IMR-90 (cell line): ENCODE data around the gene SEC24D. TPM values are rescaled to one million over a fixed set of nuclear protein-coding genes. Genes with fewer than 3 reads are reported as not detected.

Source experiments
- ATAC-seq: fragments of 200-7000 bp; cut with Tn5 transposase; 2 replicates; pipeline ENCODE4 v1.9.1; 2020; ENCODE audit warnings: low read depth, mild to moderate bottlenecking, moderate library complexity
- BruUV-seq: library from RNA; stranded (reverse); fragments of 400-500 nt; replicated peaks from 2 replicates; lab custom pipeline; 2021; lab: Mats Ljungman, UMichigan
- CTCF ChIA-PET: fragments of 300-600 bp; formaldehyde crosslinking; extraction: SDS; loops from one replicate; lab custom pipeline; 2021; ENCODE audit warnings: antibody characterized with exemption; lab: Yijun Ruan, JAX
- POLR2A ChIA-PET: fragments of 300-600 bp; sonication (Branson Sonifier 250); formaldehyde crosslinking; loops from one replicate; lab custom pipeline; 2022; ENCODE audit warnings: antibody characterized with exemption; ENCODE audit not compliant: unreplicated experiment; lab: Charles Lee
- DNase-seq: peaks from one replicate; pipeline ENCODE4 v3.0.0; 2013
- H2AFZ ChIP-seq: replicated peaks from 2 replicates; pipeline ENCODE3; 2013; ENCODE audit warnings: low read length, mild to moderate bottlenecking; ENCODE audit not compliant: poor library complexity
- H2AK5ac ChIP-seq: 2 replicates; pipeline ENCODE4 v1.6.1; 2013; ENCODE audit warnings: low read depth, low read length, inconsistent platforms
- H2AK9ac ChIP-seq: replicated peaks from 2 replicates; pipeline ENCODE3; 2013; ENCODE audit warnings: mild to moderate bottlenecking, low read depth, low read length, moderate library complexity; ENCODE audit not compliant: poor library complexity
- H2BK120ac ChIP-seq: 2 replicates; pipeline ENCODE4 v1.6.1; 2013; ENCODE audit warnings: low read depth, low read length, inconsistent platforms
- H2BK15ac ChIP-seq: 3 replicates; pipeline ENCODE4 v1.6.1; 2013; ENCODE audit warnings: low read depth, low read length, inconsistent platforms
- H2BK20ac ChIP-seq: 2 replicates; pipeline ENCODE4 v1.6.1; 2013; ENCODE audit warnings: low read depth, mild to moderate bottlenecking, inconsistent platforms, low read length, moderate library complexity
- H2BK5ac ChIP-seq: 2 replicates; pipeline ENCODE4 v1.6.1; 2013; ENCODE audit warnings: mild to moderate bottlenecking, low read depth, low read length, inconsistent platforms; ENCODE audit not compliant: poor library complexity, severe bottlenecking
- H3K14ac ChIP-seq: replicated peaks from 2 replicates; pipeline ENCODE4 v1.6.1; 2013; ENCODE audit warnings: low read depth, low read length, inconsistent platforms
- H3K18ac ChIP-seq: 2 replicates; pipeline ENCODE4 v1.6.1; 2013; ENCODE audit warnings: low read depth, low read length, control low read depth
- H3K23ac ChIP-seq: 2 replicates; pipeline ENCODE4 v1.6.1; 2013; ENCODE audit warnings: low read depth, low read length, inconsistent platforms
- H3K27ac ChIP-seq: 2 replicates; pipeline ENCODE4 v1.5.1; 2013; ENCODE audit warnings: mild to moderate bottlenecking, control low read depth, low read length; ENCODE audit not compliant: insufficient read depth
- H3K27me3 ChIP-seq: 2 replicates; pipeline ENCODE4 v1.6.1; 2013; ENCODE audit warnings: low read length; ENCODE audit not compliant: control insufficient read depth, insufficient read depth
- H3K36me3 ChIP-seq: 2 replicates; pipeline ENCODE4 v1.6.1; 2013; ENCODE audit warnings: low read length, mixed read lengths; ENCODE audit not compliant: control insufficient read depth, insufficient read depth
- H3K4ac ChIP-seq: 2 replicates; pipeline ENCODE4 v1.6.1; 2013; ENCODE audit warnings: low read depth, low read length, inconsistent platforms
- H3K4me1 ChIP-seq: 2 replicates; pipeline ENCODE4 v1.6.1; 2013; ENCODE audit warnings: low read length, mixed read lengths; ENCODE audit not compliant: control insufficient read depth, insufficient read depth
- H3K4me2 ChIP-seq: 2 replicates; pipeline ENCODE4 v1.6.1; 2013; ENCODE audit warnings: low read depth, mild to moderate bottlenecking, control low read depth, low read length, moderate library complexity
- H3K4me3 ChIP-seq: 2 replicates; pipeline ENCODE4 v1.5.1; 2013; ENCODE audit warnings: low read depth, mild to moderate bottlenecking, control low read depth, low read length, moderate library complexity; ENCODE audit not compliant: insufficient read depth
- H3K56ac ChIP-seq: 2 replicates; pipeline ENCODE4 v1.6.1; 2013; ENCODE audit warnings: low read length, inconsistent platforms; ENCODE audit not compliant: insufficient read depth; ENCODE audit errors: extremely low read depth
- H3K79me1 ChIP-seq, 2 experiments: 2 replicates each; pipeline ENCODE4 v1.6.1; 2013; ENCODE audit warnings: low read length in 2 of 2, inconsistent platforms in 1 of 2, low read depth in 1 of 2
- H3K9ac ChIP-seq: 2 replicates; pipeline ENCODE4 v1.6.1; 2013; ENCODE audit warnings: low read depth, low read length, control low read depth
- H3K9me1 ChIP-seq: 2 replicates; pipeline ENCODE4 v1.6.1; 2013; ENCODE audit warnings: low read length, inconsistent platforms; ENCODE audit not compliant: insufficient read depth
- H3K9me3 ChIP-seq: 2 replicates; pipeline ENCODE4 v1.6.1; 2013; ENCODE audit warnings: low read length; ENCODE audit not compliant: control insufficient read depth, insufficient read depth
- H4K20me1 ChIP-seq: 2 replicates; pipeline ENCODE4 v1.6.1; 2013; ENCODE audit warnings: low read length, inconsistent platforms; ENCODE audit not compliant: insufficient read depth
- H4K5ac ChIP-seq: 2 replicates; pipeline ENCODE4 v1.6.1; 2013; ENCODE audit warnings: mild to moderate bottlenecking, low read depth, low read length, control low read depth
- H4K8ac ChIP-seq, 2 experiments: 2 replicates each; pipeline ENCODE4 v1.6.1; 2013; ENCODE audit warnings: low read depth in 2 of 2, low read length in 2 of 2, control low read depth in 1 of 2, inconsistent platforms in 1 of 2
- H4K91ac ChIP-seq: 2 replicates; pipeline ENCODE4 v1.6.1; 2013; ENCODE audit warnings: low read depth, low read length, inconsistent platforms; ENCODE audit not compliant: insufficient read depth
- CEBPB ChIP-seq: IDR thresholded peaks from 2 replicates; pipeline ENCODE4 v1.6.1; 2012; ENCODE audit warnings: low read depth, low read length, improper control_type of control experiment
- RAD21 ChIP-seq: IDR thresholded peaks from 2 replicates; pipeline ENCODE4 v1.6.1; 2012; ENCODE audit warnings: low read length, improper control_type of control experiment
- USF2 ChIP-seq: fragments of 150-350 bp; IDR thresholded peaks from 2 replicates; pipeline ENCODE4 v1.6.1; 2017; ENCODE audit warnings: mild to moderate bottlenecking, antibody characterized with exemption, low read length, low read depth
- WGBS, 2 experiments: methylation state at CpG; one replicate each; pipeline versions ENCODE4 v1.1.5 to v1.1.7; 2013; ENCODE audit warnings: missing lambda C conversion rate in 2 of 2; ENCODE audit not compliant: insufficient read length in 1 of 2; ENCODE audit errors: extremely low coverage in 2 of 2; 5-methylcytosine and 5-hydroxymethylcytosine counted together
- dilution Hi-C: fragments of 300-500 bp; cut with HindIII; formaldehyde crosslinking; loops from one replicate; pipeline ENCODE4 v1.14.3; 2018; ENCODE audit warnings: low sequenced_read_pairs; ENCODE audit not compliant: unreplicated experiment
- in situ Hi-C: fragments of 300-500 bp; cut with MboI; formaldehyde crosslinking; loops from 3 replicates; pipeline ENCODE4 v1.14.3; 2019; ENCODE audit warnings: low sequenced_read_pairs, inconsistent platforms, mixed read lengths
- intact Hi-C: fragments of 100-400 bp; cut with micrococcal nuclease; formaldehyde crosslinking; loops from 2 replicates; pipeline ENCODE4 v1.10.0; 2022
- polyA plus RNA-seq, 3 experiments: library from polyadenylated mRNA; depleted of rRNA; stranded (reverse); fragments of >200 nt; gene quantifications; 2 replicates each; pipeline ENCODE4 v1.2.3, GENCODE V29; 2012; ENCODE audit warnings: low replicate concordance in 1 of 3
- total RNA-seq: library from RNA; depleted of rRNA; stranded (reverse); fragments of >200 nt; gene quantifications from 2 replicates; pipeline ENCODE4 v1.2.3, GENCODE V29; 2012

SEC24D gene
- total and polyA plus RNA-seq, 2 of the 4 experiments (the other 2 are of a cell fraction), result 93.2 to 111 TPM

DNA sequence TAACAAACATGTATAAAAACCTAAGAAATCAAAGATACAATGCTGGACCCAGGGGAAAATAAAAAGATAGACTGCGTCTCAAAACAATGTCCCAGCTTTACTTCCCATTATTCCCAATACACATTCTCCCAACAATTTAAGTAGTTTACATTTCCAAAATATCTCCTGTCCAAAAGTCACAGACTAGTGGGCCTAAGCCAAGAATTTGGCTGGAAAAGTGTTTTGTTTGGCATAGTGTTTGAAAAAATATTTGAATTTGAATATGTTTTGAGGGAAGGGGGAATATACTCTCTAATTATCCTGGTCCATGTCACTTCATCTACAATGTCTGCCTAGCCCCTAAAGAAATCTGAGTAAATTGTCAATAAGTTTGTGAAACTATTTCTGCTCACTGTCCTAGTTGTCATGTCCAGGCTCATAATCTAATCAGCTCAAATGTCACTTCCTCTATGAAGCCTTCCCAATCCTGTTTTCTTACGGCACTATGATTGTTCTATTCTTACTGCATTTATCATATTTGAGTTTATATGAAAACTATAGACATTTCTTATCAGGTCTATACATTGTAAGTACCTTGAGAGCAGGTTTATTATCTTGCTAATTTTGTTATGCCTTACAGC is 74.4 kb downstream of the SEC24D start:
- Histone ChIP-seq H2AK5ac (no peak overlapping the region), H3K4ac (0 out of 2 replicates have a peak overlapping the region, but pooled peaks have one; percentile 29), H3K9me1 (peaks cover 24% of the 10 kb centered on the region), H3K4me2 (no peak overlapping the region), H3K4me1 (peaks cover 26% of the 10 kb centered on the region), H3K9me3 (no peaks in the 10 kb centered on the region), H3K9ac (no peak overlapping the region), H2BK120ac (no peak overlapping the region), H3K23ac (no peak overlapping the region), H3K79me1 (peaks cover 44 to 62% of the 10 kb centered on the region in 2 experiments), H3K56ac (no peak overlapping the region), H4K5ac (no peak overlapping the region), H4K20me1 (peaks cover 36% of the 10 kb centered on the region), H2BK20ac (no peak overlapping the region), H3K18ac (peak overlapping the region; percentile 9; the same call in 1 of the 2 replicates), H3K36me3 (peaks cover 28% of the 10 kb centered on the region), H2BK5ac (peak overlapping the region; percentile 64), H3K27ac (no peak overlapping the region; the same call in 1 of the 2 replicates), H2BK15ac (no peak overlapping the region), H3K14ac (no peak overlapping the region), H2AFZ (no peak overlapping the region), H2AK9ac (no peak overlapping the region), H4K91ac (no peak overlapping the region), H3K27me3 (no peaks in the 10 kb centered on the region), H3K4me3 (no peak overlapping the region), H4K8ac (no peak overlapping the region)
- ATAC-seq (no peak), DNase-seq (no peak)
- no TSS peak for BruUV-seq
- dilution Hi-C loops, result no loop called here
- intact Hi-C loops, result no loop called here
- ChIA-PET POLR2A (no interaction called here), CTCF (interaction anchor here (0.8 kb wide), 1 partner anchor 15 kb away, joined by 3 read pairs; no protein-coding TSS in a partner anchor)
- WGBS, 2 experiments, result no CpG with 5 or more reads among the region's 2 CpGs
- TF ChIP-seq RAD21 (no peak), USF2 (no peak), CEBPB (no peak)
- in situ Hi-C loops, result loop anchor here (10.0 kb wide), 1 partner anchor 133 kb away; no protein-coding TSS in a partner anchor
